Measurements from ENCODE around the gene PPARA. TPM values are rescaled to one million over a fixed set of nuclear protein-coding genes. Genes with fewer than 3 reads are reported as not detected.
A peak's percentile ranks its signal among the peaks of the same experiment; 100 is the strongest.

PPARA gene
- total and polyA plus RNA-seq, 9 of the 15 experiments (the other 6 are each of a cell fraction or from before 2014, with no cell fraction given) = 0.64 to 5.3 (median 3.5) TPM

- TF ChIP-seq TCF15 (CRISPR knock-in tag; IDR thresholded peaks at IDR 0.05) (no peak), ID3 (CRISPR knock-in tag; IDR thresholded peaks at IDR 0.05) (no peak), ID3 (tag; IDR thresholded peaks at IDR 0.05) (no peak), ARID4B (CRISPR knock-in tag; IDR thresholded peaks at IDR 0.05) (peak; percentile 63; the same call in 1 of the 2 replicates), CCNT2 (IDR thresholded peaks at IDR 0.05; ENCODE audit: borderline replicate concordance, extremely low read depth, insufficient read length, low read depth, low read length) (no peak), ZMIZ1 (IDR thresholded peaks at IDR 0.05; ENCODE audit: low read depth in 2 of 2, low read length in 2 of 2) (no peak)
Observed at GRCh38 chr22:46150655-46151477, 540 bp downstream of the PPARA start (continued).

Data from K562 (cell line).